NOMO-1 (cell line): ENCODE results near the gene ABTB2.

Experiments
- DNase-seq, 2 experiments: peaks; one replicate each; lab custom pipeline; 2025; ENCODE audit not compliant: unreplicated experiment in 2 of 2; lab: John Stamatoyannopoulos, UW

Gene ABTB2

GRCh38 chr11:34155757-34156062 is 202.1 kb downstream of the ABTB2 start:
- no peak for DNase-seq

DNA sequence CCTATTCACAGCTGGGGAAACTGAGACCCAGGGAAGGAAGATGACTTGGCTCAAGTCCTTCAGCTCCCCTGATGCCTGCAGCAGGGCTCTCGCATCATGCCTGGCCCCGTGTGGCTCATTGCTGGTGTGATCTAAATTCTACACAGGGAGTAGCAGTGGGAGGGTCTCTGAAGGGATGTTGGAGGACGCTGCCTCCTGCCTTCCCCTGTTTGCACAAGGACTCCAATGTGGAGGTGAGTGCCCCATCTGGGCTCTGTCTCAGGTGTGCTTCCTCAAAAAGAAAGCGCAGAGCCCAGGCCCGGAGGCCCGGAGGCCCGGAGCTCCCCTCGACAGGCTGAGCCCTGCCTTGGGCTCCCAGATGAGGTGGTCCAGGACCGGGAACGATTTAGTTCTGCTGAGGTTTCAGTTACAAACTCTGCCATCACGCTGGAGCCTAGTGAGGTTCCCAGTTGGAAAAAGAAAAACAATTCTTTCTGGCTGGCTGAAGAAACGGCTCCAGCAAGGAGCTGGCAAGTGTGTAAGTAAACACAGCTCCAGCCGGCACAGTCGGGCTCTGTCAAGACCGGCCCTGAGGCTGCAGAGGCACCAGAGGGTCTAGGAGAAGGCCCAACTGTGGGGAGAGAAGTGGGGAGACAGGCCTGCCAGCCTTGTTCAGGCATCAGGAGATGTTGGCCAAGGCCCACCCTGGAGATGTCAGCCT is 202.6 kb downstream of the ABTB2 start:
- no peak for DNase-seq

DNA sequence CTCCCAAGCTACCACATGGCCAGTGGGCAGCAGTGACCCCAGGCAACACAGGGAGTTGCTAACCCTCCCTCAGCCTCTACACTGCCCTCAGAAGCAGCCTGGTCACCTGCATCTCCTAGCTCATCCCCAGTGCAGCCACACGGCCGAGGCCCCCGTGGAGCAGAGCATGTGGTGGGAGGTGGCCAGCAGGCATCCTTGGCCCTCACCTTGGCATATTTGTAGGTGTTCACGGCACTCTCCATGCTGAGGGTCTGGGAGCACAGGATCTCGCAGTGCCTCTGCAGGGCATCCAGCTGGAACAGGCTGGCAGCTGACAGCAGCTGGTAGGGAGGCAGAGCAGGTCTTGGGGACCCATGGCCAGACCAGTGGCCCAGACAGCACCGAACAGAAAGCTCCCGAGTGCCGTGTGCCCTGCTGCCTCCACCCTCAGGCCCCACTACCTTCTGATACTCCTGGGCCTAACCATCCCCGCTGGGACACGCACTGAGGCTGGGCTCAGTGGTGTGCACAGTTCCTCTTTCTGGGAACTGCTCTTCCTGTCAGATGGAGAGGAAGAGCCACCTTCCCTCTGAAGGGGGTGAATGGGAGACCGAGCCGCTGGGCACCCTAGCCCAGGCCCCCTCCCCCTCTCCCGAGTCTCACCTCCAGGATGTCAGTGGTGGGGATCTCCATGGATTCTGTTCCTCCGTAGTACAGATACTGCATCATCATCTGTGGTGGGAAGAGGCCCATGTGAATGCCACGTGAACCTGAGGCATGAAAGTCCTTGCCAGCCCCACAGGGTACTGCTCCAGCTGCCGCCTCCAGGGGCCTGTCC is 203.5 kb downstream of the ABTB2 start:
- peak; percentile 46 to 60 for DNase-seq

GRCh38 chr11:34151916-34152845 is 205.6 kb downstream of the ABTB2 start:
- no peak for DNase-seq

- DNase-seq = no peak
These were observed 206.6 kb downstream of the ABTB2 start for GRCh38 chr11:34151166-34151565.

DNA sequence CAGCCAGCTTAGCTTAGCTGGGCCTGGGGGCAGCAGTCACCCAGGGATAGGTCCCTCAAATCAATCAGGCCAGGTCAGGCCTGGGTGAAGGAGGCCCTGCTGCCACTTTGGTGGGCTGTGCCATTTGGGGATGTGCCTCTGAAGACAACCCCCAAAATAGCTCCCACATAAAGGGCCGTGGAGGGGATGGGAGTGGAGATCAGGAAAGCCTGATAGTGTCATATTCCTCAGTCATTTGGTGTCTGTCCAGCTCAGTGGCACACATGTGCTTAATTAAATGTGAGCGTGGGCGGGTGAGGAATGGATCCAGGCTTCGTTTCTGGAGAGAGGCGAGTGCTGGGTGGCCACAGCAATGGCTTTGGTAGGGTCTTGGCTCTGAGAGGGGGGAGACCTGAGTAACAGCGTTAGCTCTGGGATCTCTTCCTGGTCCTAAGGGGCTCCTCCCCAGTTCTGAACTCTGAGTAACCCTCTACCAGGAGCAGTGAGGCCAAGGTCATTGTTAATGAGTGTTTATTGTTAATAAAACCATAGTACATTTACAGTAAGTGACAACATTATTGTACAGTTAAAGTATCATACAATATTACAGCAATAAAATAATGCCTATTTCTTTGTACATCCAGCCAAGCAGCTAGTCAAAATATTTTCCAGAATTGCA is 207.2 kb downstream of the ABTB2 start:
- no peak for DNase-seq

GRCh38 chr11:34149786-34150185 is 208.0 kb downstream of the ABTB2 start:
- no peak for DNase-seq

- no peak for DNase-seq
These were observed 208.5 kb downstream of the ABTB2 start for GRCh38 chr11:34149274-34149673.

- peak; percentile 64 to 73 for DNase-seq
These were observed 209.2 kb downstream of the ABTB2 start for GRCh38 chr11:34148504-34149165.

DNA sequence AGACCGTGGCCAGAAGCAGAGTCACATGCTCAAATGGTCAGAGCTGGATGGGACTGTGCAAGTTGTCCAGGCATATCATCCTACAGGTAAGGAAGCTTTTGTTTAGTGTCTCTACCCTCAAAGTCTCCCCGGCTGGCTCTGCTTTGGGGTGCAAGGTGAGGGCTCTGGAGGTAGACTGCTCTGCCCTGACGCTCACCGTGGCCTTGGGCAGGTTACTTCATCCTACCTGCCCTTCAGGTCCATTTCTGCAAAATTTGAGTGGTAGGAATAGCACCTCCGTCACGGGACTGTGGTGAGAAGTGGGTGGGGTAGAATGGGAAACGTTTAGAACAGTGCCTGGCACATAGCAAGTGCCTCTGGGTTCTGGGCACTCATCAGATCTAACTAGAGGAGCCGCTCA is 210.2 kb downstream of the ABTB2 start:
- no peak for DNase-seq

- DNase-seq = no peak
These were observed 210.9 kb downstream of the ABTB2 start for GRCh38 chr11:34146866-34147265.

DNA sequence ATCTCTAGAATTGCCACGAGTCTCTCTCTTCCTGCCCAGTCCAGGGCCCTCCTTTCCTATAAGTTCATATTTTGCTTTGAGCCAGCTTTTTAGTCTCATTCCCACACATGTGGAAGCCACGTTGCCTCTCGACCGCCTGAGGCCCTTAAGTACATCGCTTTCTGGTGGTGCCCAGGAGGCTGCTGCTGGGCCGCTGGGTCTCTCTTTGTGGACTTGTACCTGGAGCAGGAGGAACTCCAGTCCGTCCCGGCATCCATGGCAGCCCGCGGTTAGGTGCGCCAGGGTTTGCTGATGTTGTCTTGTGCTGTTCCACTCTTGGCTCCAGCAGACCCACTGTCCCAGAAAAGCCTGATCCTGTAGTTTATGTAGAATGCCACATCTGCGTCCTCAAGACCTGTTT is 211.4 kb downstream of the ABTB2 start:
- no peak for DNase-seq

DNA sequence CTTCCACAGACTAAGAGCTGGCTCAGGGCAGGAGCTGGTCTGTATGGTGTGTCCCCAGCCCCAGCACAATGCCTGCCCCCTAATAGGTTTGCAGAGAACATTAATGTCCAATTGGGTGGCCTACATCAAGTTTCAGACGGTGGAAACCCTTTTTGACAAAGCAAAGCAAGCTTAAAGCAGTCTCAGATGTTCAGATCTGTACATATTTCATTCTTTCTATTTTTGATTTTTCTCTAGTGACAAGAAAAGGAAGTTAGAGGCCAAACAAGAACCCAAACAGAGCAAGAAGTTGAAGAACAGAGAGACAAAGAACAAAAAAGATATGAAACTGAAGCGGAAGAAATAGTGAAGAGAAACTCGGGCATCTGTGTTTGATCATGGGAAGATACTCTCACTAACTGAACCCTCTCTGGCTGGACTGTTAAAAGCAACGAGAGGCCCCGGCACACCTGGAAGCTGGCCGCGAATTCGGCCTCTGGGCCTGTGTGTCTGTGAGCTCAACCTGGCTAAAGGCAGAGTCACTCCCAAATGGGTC is 211.9 kb downstream of the ABTB2 start:
- DNase-seq = no peak

DNA sequence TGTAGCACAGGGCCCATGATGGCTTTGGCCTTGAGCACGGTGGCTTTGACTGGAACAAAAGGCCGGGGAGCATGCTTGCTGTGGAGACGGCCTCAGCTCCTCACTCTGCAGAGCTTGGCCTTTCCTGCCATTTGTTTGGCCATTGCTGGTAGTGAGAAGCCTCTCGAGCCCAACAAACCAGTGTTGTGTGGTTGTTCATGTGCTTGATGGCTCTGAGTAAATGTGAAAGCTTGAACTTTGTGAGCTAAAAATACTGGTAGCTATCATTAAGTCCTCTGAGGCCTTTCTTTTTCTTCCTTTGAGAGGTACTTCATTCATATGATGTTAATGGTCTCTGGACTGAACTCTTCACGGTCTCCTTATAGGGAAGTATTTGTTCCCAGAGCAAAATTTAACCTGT is 212.7 kb downstream of the ABTB2 start:
- no peak for DNase-seq

DNA sequence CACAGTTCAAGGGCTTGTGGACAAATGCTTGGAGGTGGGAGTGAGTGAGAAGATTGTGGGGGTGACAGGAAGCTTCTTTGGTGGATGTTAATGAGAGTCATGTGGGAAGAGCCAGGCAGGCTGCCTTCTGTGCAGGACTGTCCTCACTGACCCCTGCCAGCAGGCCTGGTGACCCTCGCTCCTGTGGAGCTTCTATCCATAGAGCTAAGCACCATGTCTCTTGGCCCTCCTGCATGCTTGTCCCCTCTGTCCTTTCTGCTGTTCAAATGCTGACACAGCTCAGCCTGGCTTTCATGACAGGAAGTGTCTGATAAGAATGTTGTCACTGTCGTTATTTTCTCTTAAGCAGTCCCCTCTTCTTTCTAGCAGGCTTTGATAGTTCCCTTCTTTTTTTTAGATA is 214.8 kb downstream of the ABTB2 start:
- no peak for DNase-seq

DNA sequence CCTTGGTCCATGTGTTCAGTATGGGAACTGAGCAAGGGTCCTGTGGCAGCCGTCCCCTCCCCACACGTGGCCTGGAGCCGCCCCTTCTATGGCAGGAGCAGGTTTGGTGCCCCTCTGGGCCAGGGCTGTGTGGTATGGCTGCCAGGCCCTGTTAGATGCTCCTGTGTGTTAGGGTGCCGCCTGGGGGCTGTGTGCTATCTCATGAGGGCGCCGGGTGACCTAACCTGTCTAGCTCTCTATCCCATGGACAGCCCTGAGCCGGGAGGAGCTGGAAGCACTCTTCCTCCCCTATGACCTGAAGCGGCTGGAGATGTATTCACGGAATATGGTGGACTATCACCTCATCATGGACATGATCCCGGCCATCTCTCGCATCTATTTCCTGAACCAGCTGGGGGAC is 217.7 kb downstream of the ABTB2 start:
- DNase-seq = no peak

DNA sequence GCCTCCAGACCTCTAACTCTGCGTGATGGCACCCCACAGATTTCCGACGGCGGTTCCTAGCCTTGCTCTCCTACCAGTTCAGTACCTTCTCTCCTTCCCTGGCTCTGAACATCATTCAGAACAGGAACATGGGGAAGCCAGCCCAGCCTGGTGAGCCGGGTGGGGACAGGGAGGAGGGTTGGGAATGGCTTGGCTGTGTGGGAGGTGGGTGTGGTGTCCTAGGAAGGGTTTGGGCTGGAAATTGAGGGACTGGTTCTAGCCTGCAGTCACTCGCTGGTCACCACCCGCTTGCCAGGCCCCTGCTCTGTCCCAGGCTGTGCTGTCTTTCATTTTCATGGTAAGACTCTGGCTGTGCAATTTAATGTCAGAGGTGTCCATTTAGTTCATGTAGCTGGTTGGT is 218.5 kb downstream of the ABTB2 start:
- DNase-seq = no peak

DNA sequence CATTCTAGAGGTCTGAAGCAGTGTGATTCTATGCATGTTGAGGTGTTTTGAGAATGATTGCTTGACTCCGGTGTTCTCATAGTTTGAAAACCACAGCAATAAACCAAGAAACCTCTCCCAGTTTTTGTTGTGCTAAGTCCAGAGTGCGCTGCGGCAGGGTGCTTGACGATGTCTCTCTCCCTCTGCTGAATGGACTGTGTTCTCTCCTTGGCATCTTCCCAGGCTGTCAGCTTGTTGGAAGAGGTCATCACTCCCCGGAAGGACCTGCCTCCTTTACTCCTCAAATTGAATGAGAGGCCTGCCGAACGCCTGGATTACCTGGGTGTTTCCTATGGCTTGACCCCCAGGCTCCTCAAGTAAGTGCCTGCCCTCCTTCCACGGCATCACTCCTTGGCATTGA is 221.4 kb downstream of the ABTB2 start:
- no peak for DNase-seq

DNA sequence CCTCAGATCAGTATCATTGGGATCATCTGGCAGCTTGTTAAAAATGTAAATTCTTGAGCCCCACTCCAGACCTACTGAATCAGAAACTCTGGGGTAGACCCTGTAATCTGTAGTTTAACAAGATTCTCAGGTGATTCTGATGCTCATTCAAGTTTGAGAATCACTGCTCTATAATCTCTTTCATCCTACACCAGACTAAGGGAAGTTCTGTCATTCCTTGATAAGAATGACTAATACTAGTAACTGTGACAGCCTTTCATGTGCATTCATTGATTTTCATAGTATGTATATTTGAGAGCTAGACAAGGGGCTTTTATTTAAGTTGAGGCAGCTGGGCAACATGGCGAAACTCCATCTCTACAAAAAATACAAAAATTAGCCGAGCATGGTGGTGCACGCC is 222.4 kb downstream of the ABTB2 start:
- DNase-seq = no peak

DNA sequence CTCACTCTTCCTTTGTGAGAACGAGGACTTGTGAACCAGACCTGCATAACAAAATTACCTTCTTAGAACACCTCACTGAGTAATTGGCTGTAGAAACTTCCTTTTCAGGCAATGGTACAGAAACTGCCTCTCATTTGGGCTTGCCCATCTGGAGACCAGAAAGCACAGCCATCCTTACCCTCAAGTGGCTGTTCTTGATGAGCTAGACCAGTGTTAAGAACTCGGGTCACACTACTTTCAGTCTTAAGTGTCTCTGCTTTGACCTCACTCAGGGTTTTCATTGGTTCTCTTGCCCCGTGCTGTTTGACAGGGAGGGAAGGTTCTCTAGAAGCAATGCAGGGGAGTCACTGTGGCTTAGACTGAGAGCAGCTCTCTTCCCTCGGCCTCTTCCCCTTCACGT is 223.0 kb downstream of the ABTB2 start:
- no peak for DNase-seq
